Karpas-422 (cell line): ENCODE data around the gene GBP2. TPM values are rescaled to one million over a fixed set of nuclear protein-coding genes. Genes with fewer than 3 reads are reported as not detected.

Experiments
- DNase-seq: peaks from one replicate; pipeline ENCODE4 v3.0.0-alpha.2; 2015
- H2AFZ ChIP-seq: fragments of 200-600 bp; sonication (generic); 2 replicates; pipeline ENCODE4 v1.6.1; 2014; ENCODE audit warnings: antibody characterized with exemption, low read length, mixed read lengths
- H3K27ac ChIP-seq: fragments of 200-600 bp; sonication (generic); 2 replicates; pipeline ENCODE4 v1.5.1; 2014; ENCODE audit warnings: mild to moderate bottlenecking, low read length, moderate library complexity
- H3K27me3 ChIP-seq: fragments of 200-600 bp; sonication (generic); 2 replicates; pipeline ENCODE4 v1.6.1; 2014; ENCODE audit warnings: low read length, mixed read lengths
- H3K36me3 ChIP-seq: fragments of 200-600 bp; sonication (generic); 2 replicates; pipeline ENCODE4 v1.6.1; 2014; ENCODE audit warnings: low read length, mixed read lengths; ENCODE audit not compliant: insufficient read depth
- H3K4me1 ChIP-seq: fragments of 200-600 bp; sonication (generic); 2 replicates; pipeline ENCODE4 v1.6.1; 2014; ENCODE audit warnings: mild to moderate bottlenecking, low read length, mixed read lengths
- H3K4me2 ChIP-seq: fragments of 200-600 bp; sonication (generic); 2 replicates; pipeline ENCODE4 v1.6.1; 2014; ENCODE audit warnings: low read length, low read depth, mild to moderate bottlenecking; ENCODE audit not compliant: poor library complexity, severe bottlenecking
- H3K4me3 ChIP-seq: fragments of 200-600 bp; sonication (generic); 2 replicates; pipeline ENCODE4 v1.5.1; 2014; ENCODE audit warnings: mild to moderate bottlenecking, antibody characterized with exemption, low read length, mixed read lengths
- H3K79me2 ChIP-seq: fragments of 200-600 bp; sonication (generic); 2 replicates; pipeline ENCODE4 v1.6.1; 2014; ENCODE audit warnings: mild to moderate bottlenecking, low read length, mixed read lengths
- H3K9ac ChIP-seq: fragments of 200-600 bp; sonication (generic); 2 replicates; pipeline ENCODE4 v1.6.0; 2014; ENCODE audit warnings: low read length
- H3K9me2 ChIP-seq: fragments of 200-600 bp; sonication (generic), shearing (Covaris generic); replicated peaks from 2 replicates; pipeline ENCODE4 v1.6.0; 2014; ENCODE audit warnings: mild to moderate bottlenecking, low read length, moderate library complexity; ENCODE audit not compliant: insufficient read depth
- H3K9me3 ChIP-seq: fragments of 300-700, 200-600 bp; sonication (generic); 2 replicates; pipeline ENCODE4 v1.6.1; 2014; ENCODE audit warnings: low read length, mixed read lengths
- H4K20me1 ChIP-seq: fragments of 200-600 bp; sonication (generic); 2 replicates; pipeline ENCODE4 v1.6.1; 2014; ENCODE audit warnings: mild to moderate bottlenecking, antibody characterized with exemption, low read length, low read depth; ENCODE audit not compliant: insufficient read depth
- total RNA-seq: library from RNA; depleted of rRNA; stranded (reverse); fragments of >200 nt; shearing (Covaris generic); gene quantifications from 2 replicates; pipeline ENCODE4 v1.2.3, GENCODE V29; 2014; ENCODE audit warnings: low replicate concordance

GBP2 gene
- total RNA-seq, 1 experiment from 2014 or later = not detected

DNA sequence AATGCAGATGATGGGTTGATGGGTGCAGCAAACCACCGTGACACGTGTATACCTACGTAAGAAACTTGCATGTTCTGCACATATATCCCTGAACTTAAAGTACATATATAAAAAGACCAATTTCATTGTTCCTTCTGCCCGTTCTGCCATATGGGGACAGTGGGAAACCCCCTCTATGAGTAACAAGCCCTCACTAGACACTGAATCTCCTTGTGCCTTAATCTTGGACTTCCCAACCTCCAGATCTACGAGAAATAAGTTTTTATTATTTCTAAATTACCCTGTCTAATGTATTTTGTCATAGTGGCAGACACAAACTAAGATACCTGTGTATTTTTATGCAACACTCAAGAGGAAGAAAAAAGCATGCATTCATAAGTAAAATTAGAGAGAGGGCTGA is 39.9 kb upstream of the GBP2 start:
- no peaks in the 10 kb centered on the region for H3K79me2 ChIP-seq
- no peaks in the 10 kb centered on the region for H3K27me3 ChIP-seq
- no peak overlapping the region for H3K4me3 ChIP-seq
- no peak overlapping the region for H3K27ac ChIP-seq
- no peak for DNase-seq
- no peaks in the 10 kb centered on the region for H3K9me3 ChIP-seq
- H4K20me1 ChIP-seq = no peaks in the 10 kb centered on the region
- H3K36me3 ChIP-seq = no peaks in the 10 kb centered on the region
- no peaks in the 10 kb centered on the region for H3K4me1 ChIP-seq
- no peak overlapping the region for H2AFZ ChIP-seq
- no peak overlapping the region for H3K4me2 ChIP-seq
- no peak overlapping the region for H3K9ac ChIP-seq
- no peaks in the 10 kb centered on the region for H3K9me2 ChIP-seq

DNA sequence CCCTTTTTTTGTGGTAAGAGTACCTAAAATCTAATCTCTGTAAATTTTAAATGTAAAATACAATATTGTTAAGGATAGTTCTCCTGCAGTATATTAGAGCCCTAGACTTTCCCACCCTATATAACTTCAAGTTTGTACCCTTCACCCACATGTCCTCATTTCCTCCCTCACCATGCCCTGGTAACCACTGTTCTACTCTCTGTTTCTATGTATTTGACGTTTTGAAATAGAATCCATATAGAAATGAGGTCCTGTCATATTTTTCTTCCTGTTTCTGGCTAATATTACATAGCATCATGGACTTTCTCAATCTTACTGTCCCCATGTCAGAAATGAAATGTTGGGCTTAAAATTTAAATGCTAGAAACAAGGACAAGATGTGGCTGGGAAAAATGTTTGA is 25.1 kb upstream of the GBP2 start:
- DNase-seq = no peak
- no peak overlapping the region for H3K4me3 ChIP-seq
- H3K79me2 ChIP-seq = no peaks in the 10 kb centered on the region
- no peak overlapping the region for H3K27ac ChIP-seq
- no peak overlapping the region for H3K9ac ChIP-seq
- H3K9me2 ChIP-seq = no peaks in the 10 kb centered on the region
- H3K27me3 ChIP-seq = no peaks in the 10 kb centered on the region
- no peaks in the 10 kb centered on the region for H3K9me3 ChIP-seq
- no peak overlapping the region for H2AFZ ChIP-seq
- no peak overlapping the region for H3K4me2 ChIP-seq
- H3K36me3 ChIP-seq = no peaks in the 10 kb centered on the region
- H4K20me1 ChIP-seq = no peaks in the 10 kb centered on the region
- H3K4me1 ChIP-seq = no peaks in the 10 kb centered on the region; the same call in 1 of the 2 replicates

DNA sequence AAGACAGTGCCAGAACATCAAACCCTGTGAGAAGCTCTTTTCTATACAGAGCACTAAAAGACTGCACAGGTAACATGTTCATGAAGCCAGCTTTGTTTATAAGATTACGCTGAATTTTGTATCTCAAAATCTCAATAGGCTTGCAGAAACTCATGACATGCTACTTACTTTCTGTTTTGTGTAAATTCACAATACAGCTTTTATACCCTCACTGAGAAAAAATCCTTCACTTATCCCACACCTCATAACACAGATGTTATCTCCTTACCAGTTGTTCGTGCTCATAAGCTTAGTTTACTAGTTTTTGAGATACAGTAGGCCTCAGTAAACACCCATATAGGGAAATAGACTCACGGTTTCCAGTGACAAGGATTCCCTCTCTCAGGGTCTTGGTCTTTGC is 24.1 kb upstream of the GBP2 start:
- Histone ChIP-seq H3K79me2 (no peaks in the 10 kb centered on the region), H3K9me2 (no peaks in the 10 kb centered on the region), H3K4me2 (no peak overlapping the region), H3K9ac (no peak overlapping the region), H4K20me1 (no peaks in the 10 kb centered on the region), H3K27me3 (no peaks in the 10 kb centered on the region), H3K27ac (no peak overlapping the region), H3K4me3 (no peak overlapping the region), H3K9me3 (no peaks in the 10 kb centered on the region), H3K4me1 (no peaks in the 10 kb centered on the region; the same call in 1 of the 2 replicates), H2AFZ (no peak overlapping the region), H3K36me3 (no peaks in the 10 kb centered on the region)
- no peak for DNase-seq

DNA sequence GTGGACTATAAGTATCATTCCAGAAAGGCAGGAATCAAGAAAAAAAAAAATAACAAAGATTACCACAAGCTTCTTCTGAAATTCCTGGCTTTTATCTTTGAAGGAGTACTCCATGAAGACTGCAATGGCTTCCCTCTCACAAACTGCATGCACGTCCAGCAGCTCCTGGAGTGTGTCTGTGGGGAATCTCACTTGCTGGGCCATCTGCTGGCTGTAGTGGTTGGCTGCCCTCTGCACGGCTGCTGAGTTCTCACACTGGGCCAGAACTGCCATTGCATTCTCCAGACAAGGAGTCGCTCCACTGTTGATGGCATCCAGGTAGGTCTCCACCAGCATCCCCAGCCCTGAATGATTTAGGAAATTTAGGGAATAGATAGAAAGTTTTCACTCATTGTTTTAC is 23.3 kb upstream of the GBP2 start:
- H3K79me2 ChIP-seq = no peaks in the 10 kb centered on the region
- no peaks in the 10 kb centered on the region for H3K9me2 ChIP-seq
- no peaks in the 10 kb centered on the region for H3K36me3 ChIP-seq
- no peaks in the 10 kb centered on the region for H4K20me1 ChIP-seq
- no peaks in the 10 kb centered on the region for H3K9me3 ChIP-seq
- no peak overlapping the region for H3K9ac ChIP-seq
- no peaks in the 10 kb centered on the region for H3K27me3 ChIP-seq
- DNase-seq = no peak
- H3K27ac ChIP-seq = no peak overlapping the region
- no peak overlapping the region for H2AFZ ChIP-seq
- H3K4me2 ChIP-seq = no peak overlapping the region
- no peak overlapping the region for H3K4me3 ChIP-seq
- H3K4me1 ChIP-seq = no peaks in the 10 kb centered on the region; the same call in 1 of the 2 replicates

DNA sequence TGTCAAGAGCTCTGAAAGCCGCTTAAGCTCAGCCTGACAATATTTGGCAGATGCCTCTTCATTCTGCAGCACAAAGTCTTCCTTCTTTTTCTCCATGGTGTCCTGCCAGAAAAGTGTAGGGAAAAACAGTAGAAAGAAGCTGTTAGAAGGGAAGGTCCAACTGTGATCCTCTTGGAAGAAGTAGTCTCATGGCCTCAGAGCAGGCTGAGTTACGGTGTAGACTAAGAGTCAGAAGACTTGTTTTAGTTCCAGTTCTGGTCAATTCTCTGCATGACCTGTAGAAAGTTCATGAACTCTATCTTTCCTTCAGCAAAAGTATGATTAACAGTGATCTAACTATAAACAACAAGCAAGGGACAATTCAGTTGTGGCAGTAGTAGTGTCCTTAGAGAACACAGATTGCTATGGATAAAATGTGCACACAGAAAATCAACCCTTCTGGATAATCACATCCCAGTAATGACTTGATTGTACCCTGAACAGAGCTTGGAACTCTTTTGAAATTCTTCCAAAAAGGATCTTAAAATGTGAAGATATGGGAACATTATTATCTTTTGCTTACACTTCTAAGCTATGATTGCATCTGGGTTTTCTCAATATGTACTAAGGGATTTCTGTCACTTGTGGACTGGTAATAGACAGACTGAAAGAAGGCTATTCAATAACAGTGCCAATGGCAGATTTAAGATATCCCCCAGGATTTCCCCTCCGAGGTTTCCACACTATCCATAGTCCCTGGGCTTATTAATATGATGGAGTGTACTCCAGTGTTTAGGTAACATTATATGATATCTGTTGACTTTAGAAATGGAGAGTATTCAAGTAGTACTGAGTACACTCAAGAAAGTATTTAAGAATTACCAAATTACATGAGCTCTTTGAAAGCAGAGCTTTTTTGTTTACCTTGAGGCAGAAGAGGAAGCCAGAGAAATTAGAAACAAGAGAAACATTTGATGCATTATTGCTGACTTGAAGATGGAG is 22.1 kb upstream of the GBP2 start:
- Histone ChIP-seq H3K27me3 (no peaks in the 10 kb centered on the region), H3K4me3 (no peak overlapping the region), H3K79me2 (no peaks in the 10 kb centered on the region), H3K27ac (no peak overlapping the region), H3K9me2 (no peaks in the 10 kb centered on the region), H3K4me2 (no peak overlapping the region), H2AFZ (no peak overlapping the region), H4K20me1 (no peaks in the 10 kb centered on the region), H3K9me3 (no peaks in the 10 kb centered on the region), H3K36me3 (no peaks in the 10 kb centered on the region), H3K4me1 (no peaks in the 10 kb centered on the region; the same call in 1 of the 2 replicates), H3K9ac (no peak overlapping the region)
- no peak for DNase-seq

DNA sequence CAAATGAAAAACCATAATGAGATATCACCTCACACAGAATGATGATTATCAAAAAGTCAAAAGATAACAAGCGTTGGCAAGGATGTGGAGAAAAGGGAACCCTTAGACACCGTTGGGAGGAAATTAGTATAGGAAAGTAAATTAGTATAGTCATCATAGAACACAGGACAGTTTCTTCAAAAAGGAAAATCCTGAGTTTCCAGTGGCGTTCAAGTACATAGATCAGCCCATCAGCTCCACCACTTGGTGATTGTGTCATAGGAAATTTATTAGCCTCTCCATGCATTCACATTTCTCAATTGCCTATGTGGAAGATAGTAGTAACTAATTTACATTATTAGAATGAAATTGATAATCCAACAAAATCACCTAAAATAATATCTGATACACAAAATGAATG is 20.8 kb upstream of the GBP2 start:
- no peaks in the 10 kb centered on the region for H3K36me3 ChIP-seq
- no peaks in the 10 kb centered on the region for H3K79me2 ChIP-seq
- H3K9me3 ChIP-seq = no peaks in the 10 kb centered on the region

DNA sequence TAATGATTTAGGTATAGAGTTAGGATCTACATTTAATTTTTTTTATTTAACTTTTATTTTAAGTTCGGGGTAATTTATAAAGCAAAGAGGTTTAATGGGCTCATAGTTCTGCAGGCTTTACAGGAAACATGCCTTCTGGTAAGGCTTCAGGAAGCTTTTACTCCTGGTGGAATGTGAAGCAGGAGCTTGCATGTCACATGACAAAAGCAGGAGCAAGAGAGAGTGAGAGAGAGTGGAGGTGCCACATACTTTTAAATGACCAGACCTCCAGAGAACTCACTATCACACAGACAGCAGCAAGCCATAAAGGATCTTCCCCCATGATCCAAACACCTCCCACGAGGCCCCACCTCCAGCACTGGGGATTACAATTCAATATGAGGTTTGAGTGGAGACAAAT is 17.6 kb upstream of the GBP2 start:
- no peak overlapping the region for H2AFZ ChIP-seq
- H3K9ac ChIP-seq = no peak overlapping the region

More for the DNA sequence above, 20.8 kb upstream of the GBP2 start:
- no peak overlapping the region for H3K4me2 ChIP-seq
- no peaks in the 10 kb centered on the region for H3K27me3 ChIP-seq
- no peaks in the 10 kb centered on the region for H3K9me2 ChIP-seq
- H3K9ac ChIP-seq = no peak overlapping the region
- no peaks in the 10 kb centered on the region for H4K20me1 ChIP-seq
- no peak overlapping the region for H3K27ac ChIP-seq
- no peaks in the 10 kb centered on the region; the same call in 1 of the 2 replicates for H3K4me1 ChIP-seq
- H2AFZ ChIP-seq = no peak overlapping the region
- no peak for DNase-seq
- H3K4me3 ChIP-seq = no peak overlapping the region

DNA sequence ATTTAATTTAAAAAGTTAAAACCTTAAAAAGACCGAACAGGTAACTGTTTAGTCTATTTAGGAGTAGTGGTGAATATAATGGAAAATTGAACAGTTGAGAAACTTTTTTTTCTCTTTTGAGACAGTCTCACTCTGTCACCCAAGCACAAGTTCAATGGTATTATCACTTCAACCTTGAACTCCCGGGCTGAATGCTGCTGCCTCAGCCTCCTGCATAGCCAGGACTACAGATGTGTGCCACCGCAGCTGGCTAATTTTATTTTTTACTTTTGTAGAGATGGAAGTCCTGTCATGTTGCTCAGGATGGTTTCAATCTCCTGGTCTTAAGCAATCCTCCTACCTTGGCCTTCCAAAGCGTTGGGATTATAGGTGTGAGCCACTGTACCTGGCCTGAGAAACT is 16.2 kb upstream of the GBP2 start:
- no peaks in the 10 kb centered on the region for H3K9me2 ChIP-seq
- no peaks in the 10 kb centered on the region; the same call in 1 of the 2 replicates for H3K4me1 ChIP-seq
- no peak overlapping the region for H3K9ac ChIP-seq
- no peak overlapping the region for H2AFZ ChIP-seq
- no peaks in the 10 kb centered on the region for H3K36me3 ChIP-seq
- H3K27me3 ChIP-seq = no peaks in the 10 kb centered on the region
- H3K4me3 ChIP-seq = no peak overlapping the region
- no peaks in the 10 kb centered on the region for H4K20me1 ChIP-seq
- no peaks in the 10 kb centered on the region for H3K79me2 ChIP-seq
- no peak overlapping the region for H3K27ac ChIP-seq
- H3K9me3 ChIP-seq = no peaks in the 10 kb centered on the region
- no peak overlapping the region for H3K4me2 ChIP-seq
- no peak for DNase-seq

More for the DNA sequence above, 17.6 kb upstream of the GBP2 start:
- H3K4me1 ChIP-seq = no peaks in the 10 kb centered on the region; the same call in 1 of the 2 replicates
- H3K36me3 ChIP-seq = no peaks in the 10 kb centered on the region
- no peak overlapping the region for H3K27ac ChIP-seq
- H3K9me2 ChIP-seq = no peaks in the 10 kb centered on the region
- H4K20me1 ChIP-seq = no peaks in the 10 kb centered on the region
- H3K9me3 ChIP-seq = no peaks in the 10 kb centered on the region
- no peak overlapping the region for H3K4me2 ChIP-seq
- no peak for DNase-seq
- H3K4me3 ChIP-seq = no peak overlapping the region
- no peaks in the 10 kb centered on the region for H3K79me2 ChIP-seq
- no peaks in the 10 kb centered on the region for H3K27me3 ChIP-seq
